ENCODE results near the gene EPAS1.

Gene EPAS1

GRCh38 chr2:46317094-46317486, 19.9 kb downstream of the EPAS1 start:
- no peak overlapping the region for H3K27ac ChIP-seq (ENCODE audit: low read depth in 2 of 2, low read length in 2 of 2)
- no peaks in the 10 kb centered on the region for H3K9me3 ChIP-seq (ENCODE audit: control insufficient read depth in 2 of 2, low read length in 2 of 2)
- no peak overlapping the region for H3K9ac ChIP-seq (ENCODE audit: low read depth in 1 of 2, low read length in 2 of 2)
- H3K27me3 ChIP-seq (ENCODE audit: control insufficient read depth in 2 of 2, insufficient read depth in 2 of 2, low read length in 2 of 2) = no peaks in the 10 kb centered on the region
- H3K4me1 ChIP-seq (ENCODE audit: control insufficient read depth in 2 of 2, insufficient read depth in 2 of 2, low read length in 2 of 2) = peaks cover 7 to 23% of the 10 kb centered on the region in 2 donors
- no peak overlapping the region for H3K4me3 ChIP-seq (ENCODE audit: low read length in 2 of 2)
- H3K36me3 ChIP-seq (ENCODE audit: control insufficient read depth in 2 of 2, insufficient read depth in 2 of 2, low read length in 2 of 2) = no peaks in the 10 kb centered on the region

- no peaks in the 10 kb centered on the region for H3K9me3 ChIP-seq (ENCODE audit: control insufficient read depth in 2 of 2, low read length in 2 of 2)
- H3K27me3 ChIP-seq (ENCODE audit: control insufficient read depth in 2 of 2, insufficient read depth in 2 of 2, low read length in 2 of 2) = no peaks in the 10 kb centered on the region
- H3K9ac ChIP-seq (ENCODE audit: low read depth in 1 of 2, low read length in 2 of 2) = no peak overlapping the region
- no peak overlapping the region for H3K27ac ChIP-seq (ENCODE audit: low read depth in 2 of 2, low read length in 2 of 2)
- H3K4me1 ChIP-seq (ENCODE audit: control insufficient read depth in 2 of 2, insufficient read depth in 2 of 2, low read length in 2 of 2) = peaks cover 7 to 18% of the 10 kb centered on the region in 2 donors
- no peak overlapping the region for H3K4me3 ChIP-seq (ENCODE audit: low read length in 2 of 2)
- H3K36me3 ChIP-seq (ENCODE audit: control insufficient read depth in 2 of 2, insufficient read depth in 2 of 2, low read length in 2 of 2) = no peaks in the 10 kb centered on the region
These were observed 21.6 kb downstream of the EPAS1 start for GRCh38 chr2:46318579-46319460.

GRCh38 chr2:46319711-46320110, 22.5 kb downstream of the EPAS1 start:
- Histone ChIP-seq H3K9me3 (ENCODE audit: control insufficient read depth in 2 of 2, low read length in 2 of 2) (no peaks in the 10 kb centered on the region), H3K4me1 (ENCODE audit: control insufficient read depth in 2 of 2, insufficient read depth in 2 of 2, low read length in 2 of 2) (peaks cover 7 to 16% of the 10 kb centered on the region in 2 donors), H3K27ac (ENCODE audit: low read depth in 2 of 2, low read length in 2 of 2) (no peak overlapping the region), H3K27me3 (ENCODE audit: control insufficient read depth in 2 of 2, insufficient read depth in 2 of 2, low read length in 2 of 2) (no peaks in the 10 kb centered on the region), H3K9ac (ENCODE audit: low read depth in 1 of 2, low read length in 2 of 2) (no peak overlapping the region), H3K36me3 (ENCODE audit: control insufficient read depth in 2 of 2, insufficient read depth in 2 of 2, low read length in 2 of 2) (no peaks in the 10 kb centered on the region), H3K4me3 (ENCODE audit: low read length in 2 of 2) (no peak overlapping the region)

- Histone ChIP-seq H3K36me3 (ENCODE audit: control insufficient read depth in 2 of 2, insufficient read depth in 2 of 2, low read length in 2 of 2) (no peaks in the 10 kb centered on the region), H3K4me3 (ENCODE audit: low read length in 2 of 2) (no peak overlapping the region), H3K4me1 (ENCODE audit: control insufficient read depth in 2 of 2, insufficient read depth in 2 of 2, low read length in 2 of 2) (peaks cover 3 to 12% of the 10 kb centered on the region in 2 donors), H3K27ac (ENCODE audit: low read depth in 2 of 2, low read length in 2 of 2) (peak overlapping the region in 1 of 2 donors; percentile 20), H3K27me3 (ENCODE audit: control insufficient read depth in 2 of 2, insufficient read depth in 2 of 2, low read length in 2 of 2) (no peaks in the 10 kb centered on the region), H3K9me3 (ENCODE audit: control insufficient read depth in 2 of 2, low read length in 2 of 2) (no peaks in the 10 kb centered on the region), H3K9ac (ENCODE audit: low read depth in 1 of 2, low read length in 2 of 2) (no peak overlapping the region)
These were observed 22.9 kb downstream of the EPAS1 start for GRCh38 chr2:46320141-46320567.

- Histone ChIP-seq H3K9me3 (ENCODE audit: control insufficient read depth in 2 of 2, low read length in 2 of 2) (no peaks in the 10 kb centered on the region), H3K27ac (ENCODE audit: low read depth in 2 of 2, low read length in 2 of 2) (no peak overlapping the region), H3K4me3 (ENCODE audit: low read length in 2 of 2) (no peak overlapping the region), H3K9ac (ENCODE audit: low read depth in 1 of 2, low read length in 2 of 2) (no peak overlapping the region), H3K4me1 (ENCODE audit: control insufficient read depth in 2 of 2, insufficient read depth in 2 of 2, low read length in 2 of 2) (peaks cover 0 to 3% of the 10 kb centered on the region in 2 donors), H3K27me3 (ENCODE audit: control insufficient read depth in 2 of 2, insufficient read depth in 2 of 2, low read length in 2 of 2) (no peaks in the 10 kb centered on the region), H3K36me3 (ENCODE audit: control insufficient read depth in 2 of 2, insufficient read depth in 2 of 2, low read length in 2 of 2) (no peaks in the 10 kb centered on the region)
These were observed 26.5 kb downstream of the EPAS1 start for GRCh38 chr2:46323730-46324129.

- Histone ChIP-seq H3K36me3 (ENCODE audit: control insufficient read depth in 2 of 2, insufficient read depth in 2 of 2, low read length in 2 of 2) (no peaks in the 10 kb centered on the region), H3K4me3 (ENCODE audit: low read length in 2 of 2) (no peak overlapping the region), H3K9me3 (ENCODE audit: control insufficient read depth in 2 of 2, low read length in 2 of 2) (no peaks in the 10 kb centered on the region), H3K9ac (ENCODE audit: low read depth in 1 of 2, low read length in 2 of 2) (no peak overlapping the region), H3K27ac (ENCODE audit: low read depth in 2 of 2, low read length in 2 of 2) (no peak overlapping the region), H3K27me3 (ENCODE audit: control insufficient read depth in 2 of 2, insufficient read depth in 2 of 2, low read length in 2 of 2) (no peaks in the 10 kb centered on the region), H3K4me1 (ENCODE audit: control insufficient read depth in 2 of 2, insufficient read depth in 2 of 2, low read length in 2 of 2) (peaks cover 0 to 13% of the 10 kb centered on the region in 2 donors)
These were observed 28.1 kb downstream of the EPAS1 start for GRCh38 chr2:46325182-46325928.

- Histone ChIP-seq H3K9me3 (ENCODE audit: control insufficient read depth in 2 of 2, low read length in 2 of 2) (no peaks in the 10 kb centered on the region), H3K4me1 (ENCODE audit: control insufficient read depth in 2 of 2, insufficient read depth in 2 of 2, low read length in 2 of 2) (peaks cover 10 to 23% of the 10 kb centered on the region in 2 donors), H3K9ac (ENCODE audit: low read depth in 1 of 2, low read length in 2 of 2) (no peak overlapping the region), H3K27ac (ENCODE audit: low read depth in 2 of 2, low read length in 2 of 2) (no peak overlapping the region), H3K4me3 (ENCODE audit: low read length in 2 of 2) (no peak overlapping the region), H3K36me3 (ENCODE audit: control insufficient read depth in 2 of 2, insufficient read depth in 2 of 2, low read length in 2 of 2) (no peaks in the 10 kb centered on the region), H3K27me3 (ENCODE audit: control insufficient read depth in 2 of 2, insufficient read depth in 2 of 2, low read length in 2 of 2) (no peaks in the 10 kb centered on the region)
These were observed 29.2 kb downstream of the EPAS1 start for GRCh38 chr2:46326231-46326980.

GRCh38 chr2:46327627-46328026, 30.4 kb downstream of the EPAS1 start:
- no peak overlapping the region for H3K27ac ChIP-seq (ENCODE audit: low read depth in 2 of 2, low read length in 2 of 2)
- no peaks in the 10 kb centered on the region for H3K9me3 ChIP-seq (ENCODE audit: control insufficient read depth in 2 of 2, low read length in 2 of 2)

GRCh38 chr2:46328291-46328690, 31.1 kb downstream of the EPAS1 start:
- Histone ChIP-seq H3K27ac (ENCODE audit: low read depth in 2 of 2, low read length in 2 of 2) (no peak overlapping the region), H3K4me1 (ENCODE audit: control insufficient read depth in 2 of 2, insufficient read depth in 2 of 2, low read length in 2 of 2) (peaks cover 16 to 36% of the 10 kb centered on the region in 2 donors)

More at GRCh38 chr2:46327627-46328026, 30.4 kb downstream of the EPAS1 start:
- no peak overlapping the region for H3K4me3 ChIP-seq (ENCODE audit: low read length in 2 of 2)
- peaks cover 16 to 35% of the 10 kb centered on the region in 2 donors for H3K4me1 ChIP-seq (ENCODE audit: control insufficient read depth in 2 of 2, insufficient read depth in 2 of 2, low read length in 2 of 2)
- H3K36me3 ChIP-seq (ENCODE audit: control insufficient read depth in 2 of 2, insufficient read depth in 2 of 2, low read length in 2 of 2) = no peaks in the 10 kb centered on the region
- no peaks in the 10 kb centered on the region for H3K27me3 ChIP-seq (ENCODE audit: control insufficient read depth in 2 of 2, insufficient read depth in 2 of 2, low read length in 2 of 2)
- no peak overlapping the region for H3K9ac ChIP-seq (ENCODE audit: low read depth in 1 of 2, low read length in 2 of 2)

More at GRCh38 chr2:46328291-46328690, 31.1 kb downstream of the EPAS1 start:
- Histone ChIP-seq H3K9ac (ENCODE audit: low read depth in 1 of 2, low read length in 2 of 2) (no peak overlapping the region), H3K27me3 (ENCODE audit: control insufficient read depth in 2 of 2, insufficient read depth in 2 of 2, low read length in 2 of 2) (no peaks in the 10 kb centered on the region), H3K4me3 (ENCODE audit: low read length in 2 of 2) (no peak overlapping the region), H3K9me3 (ENCODE audit: control insufficient read depth in 2 of 2, low read length in 2 of 2) (no peaks in the 10 kb centered on the region), H3K36me3 (ENCODE audit: control insufficient read depth in 2 of 2, insufficient read depth in 2 of 2, low read length in 2 of 2) (no peaks in the 10 kb centered on the region)
